HFFc6 (cell line): ENCODE results near the gene CDC42. TPM values are rescaled to one million over a fixed set of nuclear protein-coding genes. Genes with fewer than 3 reads are reported as not detected.

Experiments
- DNase-seq: peaks from one replicate; pipeline ENCODE4 v3.0.0-alpha.2; 2018
- H3K27ac Mint-ChIP-seq: 2 replicates; pipeline ENCODE4 v1.8.0; 2020; ENCODE audit warnings: mild to moderate bottlenecking, mixed read lengths
- H3K27me3 Mint-ChIP-seq: 2 replicates; pipeline ENCODE4 v1.8.0; 2021; ENCODE audit warnings: mild to moderate bottlenecking, moderate library complexity, mixed read lengths; ENCODE audit not compliant: insufficient read depth
- H3K36me3 Mint-ChIP-seq: 2 replicates; pipeline ENCODE4 v1.8.0; 2021; ENCODE audit warnings: low read depth, mixed read lengths
- H3K4me1 Mint-ChIP-seq: 2 replicates; pipeline ENCODE4 v1.8.0; 2020; ENCODE audit warnings: low read depth, mixed read lengths
- H3K4me3 Mint-ChIP-seq: 2 replicates; pipeline ENCODE4 v1.8.0; 2020; ENCODE audit warnings: mild to moderate bottlenecking, moderate library complexity, mixed read lengths
- H3K9me3 Mint-ChIP-seq: 2 replicates; pipeline ENCODE4 v1.8.0; 2020; ENCODE audit warnings: mild to moderate bottlenecking, mixed read lengths
- CTCF ChIP-seq: fragments of 200-600 bp; sonication (generic); IDR thresholded peaks from 2 replicates; pipeline ENCODE4 v1.5.0; 2021; ENCODE audit warnings: antibody characterized with exemption, mild to moderate bottlenecking
- total RNA-seq, 6 experiments: library from RNA; stranded (reverse); fragmentation: NEBNext Ultra II Directional; extraction: Animal tissue kit (Norgen Biotek cat#: 25700); gene quantifications; 2 replicates in 1 of 6; 3 replicates in 5 of 6; pipeline ENCODE4 v1.2.3, GENCODE V29; 2021

The CDC42 gene
- total RNA-seq, 6 experiments from 2014 or later, result 273 to 298 (median 280) TPM

- H3K4me3 Mint-ChIP-seq, result no peak overlapping the region
- TF ChIP-seq CTCF, result no peak
- H3K9me3 Mint-ChIP-seq, result no peaks in the 10 kb centered on the region
Observed at GRCh38 chr1:22104865-22105437, 52.4 kb downstream of the CDC42 start.

GRCh38 chr1:22105611-22106207 lies 53.2 kb downstream of the CDC42 start:
- no peaks in the 10 kb centered on the region for H3K9me3 Mint-ChIP-seq
- peaks cover 1% of the 10 kb centered on the region; the same call in 1 of the 2 replicates for H3K27me3 Mint-ChIP-seq
- DNase-seq, result peak; percentile 39
- peaks cover 15% of the 10 kb centered on the region; the same call in 1 of the 2 replicates for H3K36me3 Mint-ChIP-seq
- H3K4me1 Mint-ChIP-seq, result peaks cover 44% of the 10 kb centered on the region
- H3K27ac Mint-ChIP-seq, result no peak overlapping the region
- TF ChIP-seq CTCF, result peak; percentile 91
- no peak overlapping the region for H3K4me3 Mint-ChIP-seq

More at GRCh38 chr1:22104865-22105437, 52.4 kb downstream of the CDC42 start:
- peaks cover 41% of the 10 kb centered on the region for H3K4me1 Mint-ChIP-seq
- H3K36me3 Mint-ChIP-seq, result peaks cover 15% of the 10 kb centered on the region
- no peak for DNase-seq
- peak overlapping the region; percentile 0; the same call in 1 of the 2 replicates for H3K27ac Mint-ChIP-seq
- peaks cover 1% of the 10 kb centered on the region; the same call in 1 of the 2 replicates for H3K27me3 Mint-ChIP-seq

GRCh38 chr1:22107126-22107525 lies 54.6 kb downstream of the CDC42 start:
- Mint-ChIP-seq H3K27ac (peak overlapping the region; percentile 53), H3K27me3 (peaks cover 1% of the 10 kb centered on the region), H3K9me3 (no peaks in the 10 kb centered on the region), H3K4me3 (no peak overlapping the region; the same call in 1 of the 2 replicates), H3K4me1 (peaks cover 59% of the 10 kb centered on the region), H3K36me3 (peaks cover 15% of the 10 kb centered on the region; the same call in 1 of the 2 replicates)
- TF ChIP-seq CTCF, result no peak
- DNase-seq, result peak; percentile 41

- DNase-seq, result no peak
- Mint-ChIP-seq H3K4me3 (no peak overlapping the region), H3K27ac (peak overlapping the region; percentile 43; the same call in 1 of the 2 replicates), H3K27me3 (peaks cover 1% of the 10 kb centered on the region), H3K4me1 (peaks cover 72% of the 10 kb centered on the region), H3K36me3 (peaks cover 25% of the 10 kb centered on the region), H3K9me3 (no peaks in the 10 kb centered on the region)
- TF ChIP-seq CTCF, result no peak
Observed at GRCh38 chr1:22108339-22109105, 56.0 kb downstream of the CDC42 start.

GRCh38 chr1:22110016-22110415 lies 57.5 kb downstream of the CDC42 start:
- no peak for DNase-seq
- peaks cover 85% of the 10 kb centered on the region for H3K4me1 Mint-ChIP-seq
- H3K27ac Mint-ChIP-seq, result no peak overlapping the region
- no peak overlapping the region for H3K4me3 Mint-ChIP-seq
- H3K9me3 Mint-ChIP-seq, result no peaks in the 10 kb centered on the region
- H3K36me3 Mint-ChIP-seq, result peaks cover 23% of the 10 kb centered on the region
- no peaks in the 10 kb centered on the region; the same call in 1 of the 2 replicates for H3K27me3 Mint-ChIP-seq
- no peak for TF ChIP-seq CTCF
